Neural cell (in vitro differentiated cells): ENCODE measurements around the gene BICDL1. TPM values are rescaled to one million over a fixed set of nuclear protein-coding genes. Genes with fewer than 3 reads are reported as not detected.

Experiments
- H2AFZ ChIP-seq: fragments of 200-600, 300-800 bp; sonication (generic), shearing (Covaris generic); 2 replicates; pipeline ENCODE4 v1.6.0; 2014; ENCODE audit warnings: low read depth, mild to moderate bottlenecking, antibody characterized with exemption, low read length, moderate library complexity
- H3F3A ChIP-seq: fragments of 200-600 bp; shearing (Covaris generic); 2 replicates; pipeline ENCODE4 v1.6.1; 2016; ENCODE audit warnings: mild to moderate bottlenecking, moderate library complexity, mixed read lengths, antibody characterized with exemption, low read length; ENCODE audit not compliant: insufficient read depth, poor library complexity, severe bottlenecking
- H3K27ac ChIP-seq: fragments of 200-600, 300-800 bp; sonication (generic), shearing (Covaris generic); 2 replicates; pipeline ENCODE4 v1.5.1; 2014; ENCODE audit warnings: mild to moderate bottlenecking, low read length, moderate library complexity
- H3K27me3 ChIP-seq: fragments of 300-800, 200-600 bp; sonication (generic), shearing (Covaris generic); 2 replicates; pipeline ENCODE4 v1.6.0; 2014; ENCODE audit warnings: mild to moderate bottlenecking, low read depth, low read length, moderate library complexity; ENCODE audit not compliant: insufficient read depth
- H3K36me3 ChIP-seq: fragments of 300-800, 200-600 bp; sonication (generic), shearing (Covaris generic); 2 replicates; pipeline ENCODE4 v1.5.1; 2014; ENCODE audit warnings: mild to moderate bottlenecking, antibody characterized with exemption, low read length, moderate library complexity; ENCODE audit not compliant: insufficient read depth
- H3K4me2 ChIP-seq: fragments of 300-800, 200-600 bp; sonication (generic), shearing (Covaris generic); 2 replicates; pipeline ENCODE4 v1.6.0; 2014; ENCODE audit warnings: mild to moderate bottlenecking, low read length
- H3K4me3 ChIP-seq: fragments of 300-800, 200-600 bp; sonication (generic), shearing (Covaris generic); 2 replicates; pipeline ENCODE4 v1.5.1; 2014; ENCODE audit warnings: mild to moderate bottlenecking, low read length, moderate library complexity
- H3K79me2 ChIP-seq: fragments of 200-600 bp; shearing (Covaris generic); replicated peaks from 2 replicates; pipeline ENCODE4 v1.6.0; 2014; ENCODE audit warnings: mild to moderate bottlenecking, low read length, moderate library complexity; ENCODE audit not compliant: insufficient read depth
- H3K9ac ChIP-seq: fragments of 300-800, 200-600 bp; sonication (generic), shearing (Covaris generic); 2 replicates; pipeline ENCODE4 v1.6.1; 2016; ENCODE audit warnings: mild to moderate bottlenecking, low read length, mixed read lengths
- H3K9me2 ChIP-seq: fragments of 200-600 bp; shearing (Covaris generic); 2 replicates; pipeline ENCODE4 v1.6.1; 2016; ENCODE audit warnings: mild to moderate bottlenecking, low read length, mixed read lengths; ENCODE audit not compliant: insufficient read depth
- H3K9me3 ChIP-seq: fragments of 200-600, 300-800 bp; sonication (generic), shearing (Covaris generic); 2 replicates; pipeline ENCODE4 v1.6.1; 2016; ENCODE audit warnings: mild to moderate bottlenecking, mixed run types, low read length, moderate library complexity, mixed read lengths
- H4K20me1 ChIP-seq: fragments of 200-600 bp; shearing (Covaris generic); 2 replicates; pipeline ENCODE4 v1.6.1; 2016; ENCODE audit warnings: mild to moderate bottlenecking, mixed run types; ENCODE audit not compliant: insufficient read depth
- CTCF ChIP-seq: fragments of 450-650 bp; IDR thresholded peaks from 2 replicates; pipeline ENCODE4 v1.5.1; 2014; ENCODE audit warnings: antibody characterized with exemption, mild to moderate bottlenecking, moderate library complexity; ENCODE audit not compliant: poor library complexity, severe bottlenecking
- EP300 ChIP-seq: fragments of 450-650 bp; conservative IDR thresholded peaks from 2 replicates; pipeline ENCODE4 v1.6.1; 2014; ENCODE audit warnings: antibody characterized with exemption, mild to moderate bottlenecking, moderate library complexity; ENCODE audit not compliant: poor library complexity, severe bottlenecking
- EZH2 ChIP-seq: fragments of 200-600, 300-800 bp; shearing (Covaris generic), sonication (generic); IDR thresholded peaks from 2 replicates; pipeline ENCODE4 v1.6.1; 2014; ENCODE audit warnings: antibody characterized with exemption, low read length, borderline replicate concordance, mild to moderate bottlenecking; ENCODE audit not compliant: insufficient read depth, poor library complexity, severe bottlenecking
- MXI1 ChIP-seq: fragments of 450-650 bp; conservative IDR thresholded peaks from 2 replicates; pipeline ENCODE4 v1.6.1; 2014; ENCODE audit warnings: antibody characterized with exemption, mild to moderate bottlenecking; ENCODE audit not compliant: poor library complexity, severe bottlenecking
- POLR2AphosphoS5 ChIP-seq: IDR thresholded peaks from 2 replicates; pipeline ENCODE4 v1.6.1; 2012
- RAD21 ChIP-seq: fragments of 450-650 bp; conservative IDR thresholded peaks from 2 replicates; pipeline ENCODE4 v1.6.1; 2014; ENCODE audit warnings: antibody characterized with exemption, mild to moderate bottlenecking, moderate library complexity
- REST ChIP-seq: IDR thresholded peaks from 2 replicates; pipeline ENCODE4 v1.6.1; 2012; ENCODE audit warnings: borderline replicate concordance
- SMC3 ChIP-seq: fragments of 450-650 bp; conservative IDR thresholded peaks from 2 replicates; pipeline ENCODE4 v1.6.1; 2014; ENCODE audit warnings: antibody characterized with exemption, mild to moderate bottlenecking, moderate library complexity; ENCODE audit not compliant: poor library complexity
- TAF1 ChIP-seq: IDR thresholded peaks from 2 replicates; pipeline ENCODE4 v1.6.1; 2012; ENCODE audit warnings: low read depth
- polyA plus RNA-seq: library from polyadenylated mRNA; depleted of rRNA; stranded (reverse); fragments of >200 nt; gene quantifications from 2 replicates; pipeline ENCODE4 v1.2.3, GENCODE V29; 2014

The BICDL1 gene
- polyA plus RNA-seq, 1 donor from 2014 or later, result 136 TPM

GRCh38 chr12:120130011-120130410, 141.0 kb downstream of the BICDL1 start:
- Histone ChIP-seq H3K27ac (no peak overlapping the region), H4K20me1 (no peaks in the 10 kb centered on the region)
- TF ChIP-seq POLR2AphosphoS5, result no peak
- TF ChIP-seq MXI1, result no peak
- no peak for TF ChIP-seq RAD21
- TF ChIP-seq REST, result no peak
- TF ChIP-seq TAF1, result no peak
- no peak for TF ChIP-seq EZH2
- TF ChIP-seq SMC3, result no peak
- TF ChIP-seq EP300, result no peak
- TF ChIP-seq CTCF, result no peak

GRCh38 chr12:120131116-120131515, 142.1 kb downstream of the BICDL1 start:
- Histone ChIP-seq H4K20me1 (no peaks in the 10 kb centered on the region), H3K9me2 (no peaks in the 10 kb centered on the region)

More at GRCh38 chr12:120130011-120130410, 141.0 kb downstream of the BICDL1 start:
- H3K9me3 ChIP-seq, result no peaks in the 10 kb centered on the region
- no peak overlapping the region for H2AFZ ChIP-seq
- no peaks in the 10 kb centered on the region for H3K27me3 ChIP-seq
- no peaks in the 10 kb centered on the region for H3K9me2 ChIP-seq
- no peak overlapping the region for H3K9ac ChIP-seq
- H3K79me2 ChIP-seq, result no peaks in the 10 kb centered on the region
- H3F3A ChIP-seq, result no peaks in the 10 kb centered on the region
- H3K4me2 ChIP-seq, result no peak overlapping the region
- H3K36me3 ChIP-seq, result no peaks in the 10 kb centered on the region
- no peak overlapping the region for H3K4me3 ChIP-seq

More at GRCh38 chr12:120131116-120131515, 142.1 kb downstream of the BICDL1 start:
- TF ChIP-seq REST (no peak), MXI1 (no peak), POLR2AphosphoS5 (no peak), TAF1 (no peak), EP300 (no peak)
- Histone ChIP-seq H3K27me3 (no peaks in the 10 kb centered on the region), H3K4me3 (no peak overlapping the region), H3K27ac (no peak overlapping the region), H3K79me2 (no peaks in the 10 kb centered on the region), H3K4me2 (no peak overlapping the region), H3K9ac (no peak overlapping the region), H3F3A (no peaks in the 10 kb centered on the region), H2AFZ (no peak overlapping the region), H3K9me3 (no peaks in the 10 kb centered on the region), H3K36me3 (no peaks in the 10 kb centered on the region)
